GM12874 (cell line): ENCODE measurements around the gene BFSP2.
A peak's percentile ranks its signal among the peaks of the same experiment; 100 is the strongest.

ENCODE experiments used
- CTCF ChIP-seq: IDR thresholded peaks from 2 replicates; pipeline ENCODE4 v1.5.1; 2011; ENCODE audit warnings: low read depth, mild to moderate bottlenecking, control low read depth, low read length, moderate library complexity; ENCODE audit not compliant: insufficient read depth

BFSP2 gene

GRCh38 chr3:133492159-133492741, 92.4 kb downstream of the BFSP2 start:
- no peak for TF ChIP-seq CTCF

DNA sequence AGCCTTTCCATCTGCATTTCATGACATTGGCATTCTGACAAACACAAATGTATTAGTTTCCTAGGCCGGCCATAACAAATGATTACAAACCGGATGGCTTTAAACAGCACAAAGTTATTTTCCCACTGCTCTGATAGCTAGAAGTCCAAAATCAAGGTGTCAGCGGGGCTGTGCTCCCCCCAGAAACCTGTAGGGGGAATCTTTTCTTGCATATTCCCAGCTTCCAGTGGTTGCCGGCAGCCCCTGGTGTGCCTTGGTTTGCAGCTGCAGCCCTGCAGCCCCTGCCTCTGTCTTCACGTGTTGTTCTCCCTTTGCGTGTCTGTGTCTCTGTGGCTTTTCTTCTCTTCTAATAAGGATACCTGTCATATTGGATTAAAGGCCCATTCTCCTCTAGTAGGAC, 94.6 kb downstream of the BFSP2 start:
- 0 out of 2 replicates have a peak, but pooled peaks have one; percentile 10 for TF ChIP-seq CTCF

- TF ChIP-seq CTCF: no peak
These were observed 103.6 kb downstream of the BFSP2 start for GRCh38 chr3:133503409-133503808.

DNA sequence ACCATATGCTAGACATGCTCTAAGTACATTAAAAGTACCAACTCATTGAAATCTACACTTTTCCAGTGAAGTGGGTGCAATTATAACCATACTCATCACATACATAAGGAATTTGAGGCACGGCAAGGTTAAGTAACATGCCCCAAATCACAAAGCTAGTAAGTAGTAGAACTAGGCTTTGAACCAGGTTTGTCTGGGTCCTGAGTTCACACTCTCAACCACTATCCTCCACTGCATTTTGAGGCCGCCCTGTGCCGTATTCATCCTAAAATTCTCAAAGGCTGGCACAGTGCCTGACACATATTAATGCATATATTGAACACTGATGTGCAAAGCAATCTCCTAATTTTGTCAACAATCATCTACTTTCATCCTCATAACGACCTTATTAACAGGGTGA, 104.9 kb downstream of the BFSP2 start:
- TF ChIP-seq CTCF: no peak

DNA sequence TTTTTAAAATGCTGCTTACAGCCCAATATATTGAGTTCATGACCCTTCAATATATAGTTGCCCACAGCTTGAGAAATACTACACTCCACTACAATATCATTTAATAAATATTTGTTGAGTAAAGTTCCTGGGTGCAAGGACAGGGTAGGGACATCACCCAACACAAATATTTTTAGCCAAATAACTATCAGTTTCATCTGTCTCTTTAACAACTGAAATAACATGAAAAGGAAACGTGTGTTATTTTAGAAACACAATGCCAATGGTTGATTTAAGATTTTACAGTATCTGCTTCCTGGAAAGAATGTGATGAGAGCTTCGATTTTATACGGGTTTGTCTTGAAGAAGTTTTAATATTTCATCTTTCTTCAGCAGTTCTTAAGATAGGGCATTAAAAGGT, 106.0 kb downstream of the BFSP2 start:
- TF ChIP-seq CTCF: no peak

DNA sequence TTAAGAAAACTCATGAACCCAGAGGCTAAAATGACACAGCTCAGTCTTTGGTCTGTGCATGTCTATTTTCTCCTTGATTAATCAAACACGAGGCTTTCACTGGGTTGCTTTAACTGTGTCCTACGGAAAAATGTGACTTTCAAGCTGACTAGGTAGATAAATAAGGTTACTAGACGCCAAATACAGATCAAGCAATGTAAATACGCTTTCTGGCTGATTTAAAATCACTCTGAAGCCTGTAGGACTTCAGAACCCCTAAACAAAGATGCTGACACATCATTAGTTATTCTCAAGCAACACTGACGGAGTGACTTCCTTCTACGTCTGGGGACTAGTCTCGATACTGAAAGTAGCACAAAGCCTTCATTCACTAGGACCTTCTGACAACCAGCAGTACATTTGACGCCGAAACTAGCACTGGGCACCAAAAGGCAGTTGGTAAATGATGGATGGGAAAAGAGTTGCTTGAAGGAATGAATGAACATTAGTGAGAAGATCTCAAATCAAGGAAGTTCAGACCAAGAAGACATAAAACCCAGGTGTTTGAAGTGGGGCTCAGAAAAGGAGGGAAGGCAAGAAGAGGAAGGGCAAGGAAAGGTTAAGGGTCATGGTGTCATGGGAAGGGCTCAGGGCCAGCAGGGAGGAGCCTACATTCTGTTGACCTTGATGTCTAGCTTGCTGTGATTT, 106.5 kb downstream of the BFSP2 start:
- no peak for TF ChIP-seq CTCF

- no peak for TF ChIP-seq CTCF
These were observed 109.6 kb downstream of the BFSP2 start for GRCh38 chr3:133509488-133509887.
